ENCODE measurements around the gene HELZ.

HELZ gene

DNA sequence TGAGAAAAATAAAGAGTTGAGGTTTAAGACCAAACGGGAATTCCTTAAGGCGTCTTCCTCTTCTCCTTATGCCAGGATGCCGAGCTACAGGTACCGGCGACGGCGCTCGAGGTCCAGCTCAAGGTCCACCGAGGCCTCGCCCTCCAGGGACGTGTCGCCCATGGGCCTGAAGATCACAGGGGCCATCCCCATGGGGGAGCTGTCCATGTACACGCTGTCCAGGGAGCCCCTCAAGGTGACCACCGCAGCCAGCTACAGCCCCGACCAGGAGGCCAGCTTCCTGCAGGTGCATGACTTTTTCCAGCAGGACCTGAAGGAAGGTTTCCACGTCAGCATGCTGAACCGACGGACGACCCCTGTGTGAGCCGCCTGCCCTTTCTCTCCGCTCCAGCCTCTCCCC is 214.4 kb downstream of the HELZ start:
- DNase-seq (ENCODE audit: low read depth, low spot score), result no peak

DNA sequence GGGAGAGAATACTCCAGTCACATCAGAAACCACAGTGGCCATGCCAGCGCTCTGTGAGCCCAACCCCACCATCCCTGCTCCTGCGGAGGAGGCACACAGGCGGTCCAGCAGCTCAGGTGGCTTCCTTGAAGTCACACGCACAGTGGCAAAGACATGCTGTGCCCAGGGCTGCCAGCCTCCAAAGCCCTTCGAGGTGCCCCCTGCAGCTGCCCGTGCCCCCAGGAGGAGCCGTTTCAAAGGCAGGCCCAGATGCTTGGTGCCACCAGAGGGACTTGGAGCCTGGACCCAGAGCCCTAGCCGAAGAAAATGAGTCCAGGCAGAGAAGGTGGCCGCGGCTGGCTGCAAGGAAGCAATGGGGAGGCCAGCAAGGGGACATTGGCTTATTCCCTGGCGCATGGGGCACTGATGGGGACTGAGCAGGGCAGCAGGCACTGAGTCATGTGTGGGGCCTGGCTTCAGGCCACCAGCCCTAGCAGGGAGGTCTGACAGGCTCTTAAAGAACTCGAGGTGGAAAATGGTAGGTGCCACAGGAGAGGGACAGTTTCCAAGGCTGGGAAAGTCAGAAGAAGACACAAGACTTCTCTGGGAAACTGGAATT is 217.9 kb downstream of the HELZ start:
- no peak for DNase-seq (ENCODE audit: low read depth, low spot score)

DNA sequence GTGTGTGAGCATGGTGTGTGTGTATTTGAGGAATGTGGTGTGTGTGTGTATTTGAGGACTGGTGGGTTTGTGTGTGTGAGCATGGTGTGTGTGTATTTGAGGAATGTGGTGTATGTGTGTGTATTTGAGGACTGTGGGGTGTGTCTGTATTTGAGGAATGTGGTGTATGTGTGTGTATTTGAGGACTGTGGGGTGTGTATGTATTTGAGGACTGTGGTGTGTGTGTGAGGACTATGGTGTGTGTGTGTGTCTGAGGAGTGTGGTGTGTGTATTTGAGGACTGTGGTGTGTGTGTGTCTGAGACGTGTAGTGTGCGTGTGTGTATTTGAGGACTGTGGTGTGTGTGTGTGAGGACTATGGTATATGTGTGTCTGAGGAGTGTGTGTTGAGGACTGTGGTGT is 218.7 kb downstream of the HELZ start:
- DNase-seq (ENCODE audit: low read depth, low spot score), result no peak

DNA sequence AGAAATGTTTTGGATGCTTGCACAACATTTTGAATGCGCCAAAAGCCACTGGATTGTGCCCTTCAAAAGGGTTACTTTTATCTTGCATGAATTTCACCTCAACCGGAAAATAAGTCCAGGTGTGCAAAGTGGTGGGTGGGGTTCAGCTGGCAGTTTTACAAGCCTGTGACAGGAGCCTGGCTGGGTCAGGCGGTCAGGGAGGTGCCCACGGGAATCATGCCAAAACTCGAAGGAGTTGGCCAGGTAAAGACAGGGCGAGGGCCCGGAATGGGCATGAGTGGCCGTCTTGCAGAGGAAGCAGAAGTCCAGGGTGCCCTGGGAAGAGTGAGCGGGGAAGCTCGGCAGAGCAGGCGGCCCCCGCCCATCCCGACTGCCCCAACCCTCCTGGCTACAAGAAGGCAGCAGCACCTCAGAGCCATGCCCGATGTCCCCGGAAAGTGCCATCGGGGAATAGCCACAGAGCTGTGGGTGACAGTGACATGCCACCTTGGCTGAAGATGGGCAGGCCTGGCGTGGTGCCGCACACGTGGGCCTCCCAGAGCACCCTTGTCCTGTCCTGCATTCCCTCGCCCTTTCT is 219.7 kb downstream of the HELZ start:
- DNase-seq (ENCODE audit: low read depth, low spot score), result no peak

DNA sequence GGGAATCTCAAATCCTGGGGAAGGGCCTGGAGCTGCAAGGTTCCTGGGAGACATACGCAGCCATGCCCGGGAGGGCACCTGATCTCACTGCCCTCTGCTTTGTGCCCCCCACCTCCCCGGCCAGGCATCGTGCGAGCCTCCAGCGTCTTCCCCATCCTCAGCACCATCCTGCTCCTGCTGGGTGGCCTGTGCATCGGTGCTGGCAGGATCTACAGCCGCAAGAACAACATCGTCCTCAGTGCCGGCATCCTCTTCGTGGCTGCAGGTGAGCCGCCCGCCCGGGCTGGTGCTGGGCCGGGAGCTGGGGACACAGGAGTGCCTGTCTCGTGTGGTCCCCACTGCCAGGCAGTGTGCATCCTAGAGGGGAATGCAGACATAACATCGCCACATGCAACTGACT is 220.3 kb downstream of the HELZ start:
- DNase-seq (ENCODE audit: low read depth, low spot score), result no peak

DNA sequence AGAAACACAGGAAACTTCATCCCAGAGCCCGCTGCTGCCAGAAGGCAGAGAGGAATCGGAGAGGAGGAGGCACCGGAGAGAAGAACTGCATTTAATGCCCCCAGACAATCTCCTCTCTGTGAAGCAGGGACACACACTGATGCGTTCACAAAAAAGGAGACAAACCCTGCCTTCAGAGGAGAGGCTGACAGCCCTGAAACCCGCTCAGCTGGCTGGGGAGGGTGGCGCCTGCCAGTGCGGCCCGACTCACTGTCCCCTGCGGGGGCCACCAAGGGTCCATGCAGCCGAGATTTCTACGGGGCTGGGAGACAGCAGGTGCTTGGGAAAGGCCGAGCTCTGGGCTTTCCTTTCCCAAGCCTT is 222.6 kb downstream of the HELZ start:
- DNase-seq (ENCODE audit: low read depth, low spot score), result no peak

DNA sequence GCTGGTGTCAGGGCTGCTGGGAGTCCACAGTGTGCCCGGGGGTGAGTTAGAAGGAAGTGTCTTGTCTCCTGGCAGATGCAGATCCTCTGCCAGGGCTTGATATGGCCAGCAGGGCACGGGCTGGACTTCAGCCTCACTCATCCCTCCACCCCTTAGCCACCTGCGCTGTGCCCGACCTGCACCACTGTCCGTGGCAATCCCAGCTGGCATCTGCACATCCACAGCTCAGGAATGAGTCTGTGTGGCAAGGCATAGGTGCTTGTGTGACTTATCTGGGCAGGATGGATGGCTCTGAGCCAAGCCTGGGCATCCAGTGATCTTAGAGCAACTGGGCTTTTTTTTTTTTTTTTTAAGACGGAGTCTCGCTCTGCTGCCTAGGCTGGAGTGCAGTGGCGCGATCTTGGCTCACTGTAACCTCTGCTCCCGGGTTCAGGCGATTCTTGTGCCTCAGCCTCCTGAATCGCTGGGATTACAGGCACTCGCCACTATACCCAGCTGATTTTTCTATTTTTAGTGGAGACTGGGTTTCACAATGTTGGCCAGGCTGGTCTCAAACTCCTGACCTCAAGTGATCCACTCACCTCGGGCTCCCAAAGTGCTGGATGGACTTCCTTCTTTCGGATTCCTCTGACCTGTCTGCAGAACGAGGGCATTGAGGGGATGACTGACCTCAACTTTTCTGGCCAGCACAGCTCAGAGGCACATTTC is 223.1 kb downstream of the HELZ start:
- no peak for DNase-seq (ENCODE audit: low read depth, low spot score)

DNA sequence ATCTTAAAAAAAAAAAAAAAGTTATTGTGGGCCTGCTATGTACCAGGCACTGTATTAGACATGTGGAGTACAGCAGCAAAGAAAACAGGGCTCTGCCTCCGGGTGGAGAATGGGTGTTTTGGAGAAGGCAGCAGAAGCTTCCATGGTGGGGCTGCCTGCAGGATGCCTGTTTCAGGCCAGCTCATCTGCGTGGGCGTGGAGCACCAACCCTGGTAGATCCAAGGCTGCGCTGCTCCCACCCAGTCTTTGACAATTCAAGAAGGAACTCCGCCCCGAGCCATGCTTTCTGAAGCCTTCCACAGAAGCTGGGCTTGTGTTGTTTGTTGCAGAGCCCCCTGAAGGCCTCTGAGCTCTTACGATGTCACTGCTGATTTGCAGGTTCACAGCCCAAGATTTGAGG is 223.8 kb downstream of the HELZ start:
- no peak for DNase-seq (ENCODE audit: low read depth, low spot score)

Measured in smooth muscle cell of the brain vasculature (primary cell).